ENCODE data around the gene MYMX. TPM values are rescaled to one million over a fixed set of nuclear protein-coding genes. Genes with fewer than 3 reads are reported as not detected.

The MYMX gene
- total RNA-seq, 1 experiment from 2014 or later: not detected

- ATAC-seq (no peak), DNase-seq (ENCODE audit: low read depth, low spot score) (no peak)
- Histone ChIP-seq H3K4me2 (ENCODE audit: low read length) (no peak overlapping the region), H3K9me2 (ENCODE audit: insufficient read depth) (no peaks in the 10 kb centered on the region), H3K27me3 (ENCODE audit: insufficient read depth, low read length) (no peaks in the 10 kb centered on the region), H2AFZ (ENCODE audit: low read depth, low read length, poor library complexity, severe bottlenecking) (no peak overlapping the region), H3K79me2 (ENCODE audit: insufficient read depth, low read length) (peaks cover 55% of the 10 kb centered on the region), H3K9ac (ENCODE audit: low read length) (no peak overlapping the region), H3K27ac (ENCODE audit: low read depth, low read length) (no peak overlapping the region), H3K4me3 (replicated peaks in 1 of 2; ENCODE audit: low read depth in 1 of 2, low read length in 2 of 2) (no peak overlapping the region), H3K9me3 (ENCODE audit: control insufficient read depth in 1 of 2, insufficient read depth in 1 of 2, low read depth in 1 of 2, low read length in 2 of 2) (no peaks in the 10 kb centered on the region), H3K36me3 (ENCODE audit: control insufficient read depth in 1 of 2, insufficient read depth in 2 of 2, low read length in 2 of 2) (peaks cover 18 to 44% of the 10 kb centered on the region in 2 experiments; a peak in 3 of 4 replicates), H4K20me1 (ENCODE audit: insufficient read depth) (peaks cover 4% of the 10 kb centered on the region; the same call in 1 of the 2 replicates), H3K4me1 (ENCODE audit: control insufficient read depth in 1 of 2, insufficient read depth in 2 of 2, low read length in 2 of 2) (peaks cover 10 to 30% of the 10 kb centered on the region in 2 experiments; a peak in 3 of 4 replicates)
- no TSS peak for BruUV-seq (replicated peaks)
- intact Hi-C loops (cut with micrococcal nuclease): no loop called here
- CTCF ChIA-PET: interaction anchor here (1.5 kb wide), 1 partner anchor 9 kb away, joined by 7 read pairs; no protein-coding TSS in a partner anchor
- POLR2A ChIA-PET: no interaction called here
- RAD21 ChIA-PET (ENCODE audit: low non-redundant PET in 1 of 2, low total read pairs in 2 of 2, uncharacterized antibody in 2 of 2, unreplicated experiment in 2 of 2): no interaction called here
- 0 out of 2 replicates have a peak, but pooled peaks have one; percentile 7 for TF ChIP-seq ZFX (IDR thresholded peaks at IDR 0.05)
- no peak for TF ChIP-seq JUND (IDR thresholded peaks at IDR 0.05)
Observed at GRCh38 chr6:44228433-44228832, 11.7 kb downstream of the MYMX start.

GRCh38 chr6:44228836-44229235 lies 12.1 kb downstream of the MYMX start:
- ChIA-PET CTCF (interaction anchor here (1.5 kb wide), 1 partner anchor 9 kb away, joined by 7 read pairs; no protein-coding TSS in a partner anchor), RAD21 (ENCODE audit: low non-redundant PET in 1 of 2, low total read pairs in 2 of 2, uncharacterized antibody in 2 of 2, unreplicated experiment in 2 of 2) (no interaction called here), POLR2A (no interaction called here)
- Histone ChIP-seq H3K4me2 (ENCODE audit: low read length) (no peak overlapping the region), H3K9ac (ENCODE audit: low read length) (no peak overlapping the region), H3K9me3 (ENCODE audit: control insufficient read depth in 1 of 2, insufficient read depth in 1 of 2, low read depth in 1 of 2, low read length in 2 of 2) (no peaks in the 10 kb centered on the region), H3K27ac (ENCODE audit: low read depth, low read length) (no peak overlapping the region), H3K36me3 (ENCODE audit: control insufficient read depth in 1 of 2, insufficient read depth in 2 of 2, low read length in 2 of 2) (peaks cover 19 to 48% of the 10 kb centered on the region in 2 experiments; a peak in 3 of 4 replicates), H3K4me1 (ENCODE audit: control insufficient read depth in 1 of 2, insufficient read depth in 2 of 2, low read length in 2 of 2) (peaks cover 14 to 32% of the 10 kb centered on the region in 2 experiments; a peak in 3 of 4 replicates), H3K27me3 (ENCODE audit: insufficient read depth, low read length) (no peaks in the 10 kb centered on the region), H2AFZ (ENCODE audit: low read depth, low read length, poor library complexity, severe bottlenecking) (no peak overlapping the region), H3K9me2 (ENCODE audit: insufficient read depth) (no peaks in the 10 kb centered on the region), H3K4me3 (replicated peaks in 1 of 2; ENCODE audit: low read depth in 1 of 2, low read length in 2 of 2) (no peak overlapping the region), H4K20me1 (ENCODE audit: insufficient read depth) (peaks cover 4% of the 10 kb centered on the region; the same call in 1 of the 2 replicates), H3K79me2 (ENCODE audit: insufficient read depth, low read length) (peaks cover 52% of the 10 kb centered on the region)
- no TSS peak for BruUV-seq (replicated peaks)
- ATAC-seq: no peak
- no peak for DNase-seq (ENCODE audit: low read depth, low spot score)
- TF ChIP-seq REST (IDR thresholded peaks at IDR 0.05; ENCODE audit: low read depth) (no peak), YY1 (IDR thresholded peaks at IDR 0.05; ENCODE audit: extremely low read depth, insufficient replicate concordance, low read depth, low read length) (no peak), POLR2AphosphoS5 (IDR thresholded peaks at IDR 0.05; ENCODE audit: low read depth, low read length) (no peak), ZNF274 (IDR thresholded peaks at IDR 0.05; ENCODE audit: low read depth, low read length) (no peak)
- intact Hi-C loops (cut with micrococcal nuclease): no loop called here
